ENCODE data around the gene TUSC7. TPM values are rescaled to one million over a fixed set of nuclear protein-coding genes. Genes with fewer than 3 reads are reported as not detected.

The TUSC7 gene
- total RNA-seq, 1 donor from 2014 or later: not detected

- H3K27ac Mint-ChIP-seq: no peak overlapping the region
- no peaks in the 10 kb centered on the region for H3K27me3 Mint-ChIP-seq
- no peaks in the 10 kb centered on the region for H3K36me3 Mint-ChIP-seq (ENCODE audit: low read depth)
- TF ChIP-seq CTCF (IDR thresholded peaks at IDR 0.05): no peak
- ATAC-seq (ENCODE audit: low read depth) (no peak), DNase-seq (no peak)
- ChIA-PET POLR2A (no interaction called here), CTCF (no interaction called here)
- H3K4me1 Mint-ChIP-seq: no peaks in the 10 kb centered on the region
- no peak overlapping the region for H3K4me3 Mint-ChIP-seq
- H3K9me3 Mint-ChIP-seq: peaks cover 6% of the 10 kb centered on the region
- intact Hi-C loops (cut with micrococcal nuclease): no loop called here
These were observed 24.7 kb downstream of the TUSC7 start for GRCh38 chr3:116734243-116734642.

DNA sequence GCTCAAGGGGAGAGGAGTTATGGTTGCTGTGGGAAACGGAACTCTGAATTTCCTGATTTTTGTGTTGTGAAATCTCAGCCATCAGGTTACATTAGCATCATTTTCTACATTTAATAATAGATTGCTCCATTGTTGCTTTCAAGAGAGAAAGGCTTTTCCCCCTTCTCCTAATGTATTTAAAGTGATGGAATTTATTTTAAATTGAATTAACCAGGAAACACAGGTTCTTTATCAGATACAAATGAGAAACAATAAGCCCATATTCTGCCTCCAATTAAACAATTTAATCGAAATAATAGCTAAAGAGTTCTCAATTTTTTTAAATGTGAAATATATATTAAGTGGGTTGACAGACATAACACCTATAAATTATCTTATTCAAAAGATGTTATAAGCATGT, 30.1 kb downstream of the TUSC7 start:
- intact Hi-C loops (cut with micrococcal nuclease): no loop called here
- DNase-seq: no peak
- Mint-ChIP-seq H3K4me3 (no peak overlapping the region), H3K27ac (no peak overlapping the region), H3K27me3 (no peaks in the 10 kb centered on the region), H3K9me3 (peaks cover 6% of the 10 kb centered on the region), H3K4me1 (no peaks in the 10 kb centered on the region), H3K36me3 (ENCODE audit: low read depth) (no peaks in the 10 kb centered on the region)
- ChIA-PET POLR2A (no interaction called here), CTCF (no interaction called here)
- TF ChIP-seq CTCF (IDR thresholded peaks at IDR 0.05): no peak
- ATAC-seq (ENCODE audit: low read depth): no peak

DNA sequence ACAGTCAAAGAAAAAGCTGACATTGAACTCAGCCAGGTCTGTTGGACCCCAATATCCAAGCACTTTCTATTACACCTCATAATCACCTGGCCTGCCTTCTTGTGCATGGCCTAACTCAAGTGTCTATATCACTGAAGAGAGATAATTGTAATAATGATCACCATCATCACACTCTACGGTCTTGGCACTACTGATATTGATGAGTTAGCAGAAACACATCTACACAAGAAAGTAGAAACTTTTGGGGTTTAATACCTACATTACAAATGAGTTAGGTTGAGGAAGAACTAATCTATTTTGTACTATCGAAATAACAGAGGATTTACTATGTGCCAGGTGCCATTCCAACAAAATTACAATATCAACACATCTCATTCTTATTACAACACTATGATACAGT, 30.7 kb downstream of the TUSC7 start:
- no peak for DNase-seq
- intact Hi-C loops (cut with micrococcal nuclease): no loop called here
- no peaks in the 10 kb centered on the region for H3K27me3 Mint-ChIP-seq

DNA sequence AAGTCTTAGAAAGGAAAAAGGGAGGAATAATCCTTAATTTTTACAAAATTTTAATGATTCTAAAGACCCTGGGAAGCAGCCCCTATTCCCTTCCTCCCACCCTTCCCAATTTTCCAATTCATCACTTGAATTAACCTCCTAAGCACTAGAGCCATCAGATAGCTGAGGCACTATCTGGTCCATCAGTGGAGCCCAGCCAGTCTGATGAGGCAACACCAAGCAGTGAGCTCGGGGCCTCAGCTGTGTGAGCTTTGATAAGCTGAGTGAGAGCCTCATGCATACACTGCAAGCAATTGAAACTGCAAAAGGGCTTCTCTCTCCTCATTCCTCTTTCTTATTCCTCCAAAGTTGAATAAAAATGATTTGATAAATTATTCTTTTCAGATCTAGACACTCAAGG, 31.9 kb downstream of the TUSC7 start:
- POLR2A ChIA-PET: no interaction called here
- no peaks in the 10 kb centered on the region for H3K36me3 Mint-ChIP-seq (ENCODE audit: low read depth)
- CTCF ChIA-PET: no interaction called here
- H3K9me3 Mint-ChIP-seq: no peaks in the 10 kb centered on the region
- no peak for TF ChIP-seq CTCF (IDR thresholded peaks at IDR 0.05)
- H3K27ac Mint-ChIP-seq: no peak overlapping the region
- H3K4me1 Mint-ChIP-seq: no peaks in the 10 kb centered on the region
- H3K4me3 Mint-ChIP-seq: no peak overlapping the region
- DNase-seq: no peak
- H3K27me3 Mint-ChIP-seq: no peaks in the 10 kb centered on the region
- intact Hi-C loops (cut with micrococcal nuclease): no loop called here
- ATAC-seq (ENCODE audit: low read depth): no peak

More for the DNA sequence above, 30.7 kb downstream of the TUSC7 start:
- no peaks in the 10 kb centered on the region for H3K36me3 Mint-ChIP-seq (ENCODE audit: low read depth)
- CTCF ChIA-PET: no interaction called here
- H3K4me1 Mint-ChIP-seq: no peaks in the 10 kb centered on the region
- POLR2A ChIA-PET: no interaction called here
- no peak for TF ChIP-seq CTCF (IDR thresholded peaks at IDR 0.05)
- no peak overlapping the region for H3K27ac Mint-ChIP-seq
- no peak for ATAC-seq (ENCODE audit: low read depth)
- peaks cover 6% of the 10 kb centered on the region for H3K9me3 Mint-ChIP-seq
- no peak overlapping the region for H3K4me3 Mint-ChIP-seq

DNA sequence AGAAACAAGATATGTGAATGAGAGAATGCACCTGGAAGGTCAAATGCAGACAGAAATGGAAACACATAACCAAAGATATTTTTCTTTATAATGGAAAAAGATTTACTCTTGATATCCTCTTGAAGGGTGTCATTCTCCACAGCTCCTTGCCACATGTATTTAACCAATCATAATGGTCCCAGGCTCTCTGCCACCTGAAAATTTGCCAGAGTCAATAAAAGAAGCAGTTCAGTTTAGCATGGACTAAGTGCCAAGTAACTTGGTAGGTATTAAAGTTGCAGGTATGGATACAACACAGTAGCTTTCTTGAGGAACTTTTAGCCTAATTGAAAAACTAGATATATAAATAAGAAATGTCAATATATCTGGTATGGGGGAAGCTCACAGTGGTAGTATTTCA, 33.5 kb downstream of the TUSC7 start:
- Mint-ChIP-seq H3K36me3 (ENCODE audit: low read depth) (no peaks in the 10 kb centered on the region), H3K4me1 (no peaks in the 10 kb centered on the region), H3K27me3 (no peaks in the 10 kb centered on the region), H3K4me3 (no peak overlapping the region), H3K27ac (no peak overlapping the region), H3K9me3 (no peaks in the 10 kb centered on the region)
- DNase-seq (no peak), ATAC-seq (ENCODE audit: low read depth) (no peak)
- CTCF ChIA-PET: no interaction called here
- no peak for TF ChIP-seq CTCF (IDR thresholded peaks at IDR 0.05)
- POLR2A ChIA-PET: no interaction called here
- intact Hi-C loops (cut with micrococcal nuclease): no loop called here
